HG03108 (cell line): ENCODE measurements around the gene FAM149A.

Source experiments
- ATAC-seq: cut with Tn5 transposase; IDR thresholded peaks from one replicate; pipeline ENCODE4 v1.9.1; 2021; ENCODE audit warnings: moderate library complexity; ENCODE audit not compliant: unreplicated experiment

FAM149A gene

GRCh38 chr4:186104890-186105646 is 564 bp downstream of the FAM149A start:
- ATAC-seq, result peak; percentile 26

- peak; percentile 19 for ATAC-seq
These were observed 1.3 kb downstream of the FAM149A start for GRCh38 chr4:186105647-186106321.

- no peak for ATAC-seq
These were observed 3.4 kb downstream of the FAM149A start for GRCh38 chr4:186107947-186108346.

- ATAC-seq, result no peak
These were observed 3.9 kb downstream of the FAM149A start for GRCh38 chr4:186108391-186108790.

GRCh38 chr4:186109245-186109644 is 4.7 kb downstream of the FAM149A start:
- ATAC-seq, result no peak

- no peak for ATAC-seq
These were observed 12.2 kb downstream of the FAM149A start for GRCh38 chr4:186116697-186117096.

- ATAC-seq, result no peak
These were observed 14.1 kb downstream of the FAM149A start for GRCh38 chr4:186118582-186118981.

- no peak for ATAC-seq
These were observed 16.6 kb downstream of the FAM149A start for GRCh38 chr4:186121057-186121456.

GRCh38 chr4:186128842-186129241 is 24.3 kb downstream of the FAM149A start:
- ATAC-seq, result no peak

GRCh38 chr4:186131935-186132334 is 27.4 kb downstream of the FAM149A start:
- no peak for ATAC-seq

GRCh38 chr4:186132577-186133242 is 28.2 kb downstream of the FAM149A start:
- no peak for ATAC-seq

GRCh38 chr4:186134257-186134656 is 29.8 kb downstream of the FAM149A start:
- peak; percentile 99 for ATAC-seq

- ATAC-seq, result no peak
These were observed 30.4 kb downstream of the FAM149A start for GRCh38 chr4:186134861-186135260.

- peak; percentile 28 for ATAC-seq
These were observed 32.8 kb downstream of the FAM149A start for GRCh38 chr4:186137196-186137794.

- peak; percentile 33 for ATAC-seq
These were observed 39.9 kb downstream of the FAM149A start for GRCh38 chr4:186144198-186144945.

- peak; percentile 39 for ATAC-seq
These were observed 40.6 kb downstream of the FAM149A start for GRCh38 chr4:186144946-186145569.

GRCh38 chr4:186146458-186146857 is 42.0 kb downstream of the FAM149A start:
- no peak for ATAC-seq

GRCh38 chr4:186148336-186148975 is 44.0 kb downstream of the FAM149A start:
- no peak for ATAC-seq

GRCh38 chr4:186149872-186150271 is 45.4 kb downstream of the FAM149A start:
- ATAC-seq, result no peak

- ATAC-seq, result no peak
These were observed 46.4 kb downstream of the FAM149A start for GRCh38 chr4:186150926-186151325.
